H1 (cell line): Measurements from ENCODE around the gene NDUFA11. TPM values are rescaled to one million over a fixed set of nuclear protein-coding genes. Genes with fewer than 3 reads are reported as not detected.

Source experiments
- CTCF ChIA-PET: fragments of 300-600 bp; sonication (Branson Sonifier 250); formaldehyde crosslinking; loops from one replicate; lab custom pipeline; 2021; ENCODE audit not compliant: partially characterized antibody; lab: Charles Lee
- POLR2A ChIA-PET: fragments of 300-600 bp; sonication (Branson Sonifier 250); formaldehyde crosslinking; loops from one replicate; lab custom pipeline; 2021; ENCODE audit warnings: inconsistent platforms; ENCODE audit not compliant: partially characterized antibody; lab: Charles Lee
- DNase-seq, 2 experiments: peaks; one replicate each; pipeline versions ENCODE4 v3.0.0 to v3.0.0-alpha.2; 2010 to 2022; ENCODE audit warnings: low spot score in 2 of 2, low read depth in 1 of 2, mixed read lengths in 1 of 2
- FAIRE-seq: peaks from 2 replicates; lab custom pipeline; 2011; peaks lifted over from hg19 to GRCh38; lab: Jason Lieb, UNC
- H2AFZ ChIP-seq: 2 replicates; pipeline ENCODE4 v1.8.1; 2012; ENCODE audit warnings: low read length, inconsistent platforms
- H2AK5ac ChIP-seq: 2 replicates; pipeline ENCODE4 v1.6.1; 2013; ENCODE audit warnings: low read depth, low read length
- H2BK120ac ChIP-seq: replicated peaks from 2 replicates; pipeline ENCODE3; 2013; ENCODE audit warnings: low read depth, low read length, inconsistent platforms
- H2BK12ac ChIP-seq: 2 replicates; pipeline ENCODE4 v1.6.1; 2013; ENCODE audit warnings: low read depth, low read length
- H2BK15ac ChIP-seq: 2 replicates; pipeline ENCODE4 v1.6.1; 2013; ENCODE audit warnings: low read length
- H2BK20ac ChIP-seq: 2 replicates; pipeline ENCODE4 v1.6.1; 2013; ENCODE audit warnings: low read length
- H2BK5ac ChIP-seq: 2 replicates; pipeline ENCODE4 v1.6.1; 2013; ENCODE audit warnings: low read depth, low read length
- H3K14ac ChIP-seq: 2 replicates; pipeline ENCODE4 v1.6.1; 2013; ENCODE audit warnings: inconsistent platforms; ENCODE audit not compliant: insufficient read length
- H3K18ac ChIP-seq: 2 replicates; pipeline ENCODE4 v1.6.1; 2013; ENCODE audit warnings: low read length; ENCODE audit errors: extremely low read depth
- H3K23ac ChIP-seq: 2 replicates; pipeline ENCODE4 v1.6.1; 2013; ENCODE audit warnings: inconsistent platforms; ENCODE audit not compliant: insufficient read length
- H3K23me2 ChIP-seq: 2 replicates; pipeline ENCODE4 v1.6.1; 2013; ENCODE audit warnings: low read depth, low read length
- H3K27ac ChIP-seq: 2 replicates; pipeline ENCODE4 v1.6.1; 2011; ENCODE audit warnings: low read depth, low read length, inconsistent platforms
- H3K27me3 ChIP-seq, 4 experiments: replicated peaks in 1 of 4; 1 replicate in 1 of 4; 2 replicates in 3 of 4; pipeline versions ENCODE4 v1.6.1 to v1.8.1; 2011 to 2013; ENCODE audit warnings: low read length in 3 of 4, mild to moderate bottlenecking in 3 of 4, inconsistent platforms in 2 of 4, mixed read lengths in 2 of 4, moderate library complexity in 1 of 4; ENCODE audit not compliant: control insufficient read depth in 3 of 4, insufficient read depth in 3 of 4; ENCODE audit errors: extremely low read depth in 1 of 4
- H3K36me3 ChIP-seq, 4 experiments: 2 replicates each; pipeline versions ENCODE4 v1.6.1 to v1.8.1; 2011 to 2013; ENCODE audit warnings: mild to moderate bottlenecking in 4 of 4, low read length in 3 of 4, moderate library complexity in 2 of 4, control low read depth in 1 of 4, inconsistent platforms in 1 of 4; ENCODE audit not compliant: insufficient read depth in 4 of 4, control insufficient read depth in 2 of 4
- H3K4ac ChIP-seq: replicated peaks from 2 replicates; pipeline ENCODE3; 2013; ENCODE audit warnings: low read length, low read depth, mixed read lengths, inconsistent platforms; ENCODE audit not compliant: insufficient read length
- H3K4me1 ChIP-seq, 4 experiments: replicated peaks in 1 of 4; 1 replicate in 1 of 4; 2 replicates in 3 of 4; pipeline versions ENCODE4 v1.6.1 to v1.8.1; 2011 to 2013; ENCODE audit warnings: low read length in 3 of 4, inconsistent platforms in 2 of 4, mixed read lengths in 1 of 4; ENCODE audit not compliant: insufficient read depth in 4 of 4, control insufficient read depth in 3 of 4
- H3K4me2 ChIP-seq, 2 experiments: 2 replicates each; pipeline versions ENCODE4 v1.6.1 to v1.8.1; 2011 to 2013; ENCODE audit warnings: low read depth in 2 of 2, low read length in 2 of 2, control low read depth in 1 of 2, inconsistent platforms in 1 of 2, mild to moderate bottlenecking in 1 of 2; ENCODE audit not compliant: insufficient read depth in 1 of 2
- H3K4me3 ChIP-seq, 4 experiments: fragments of 200-600, 300-600 bp in 1 of 4; sonication (generic), shearing (Covaris generic), sonication (Bioruptor Twin) in 1 of 4; 2 replicates each; pipeline versions ENCODE4 v1.5.1 to v1.8.1; 2011 to 2016; ENCODE audit warnings: low read length in 4 of 4, low read depth in 3 of 4, control low read depth in 2 of 4, inconsistent platforms in 2 of 4, mild to moderate bottlenecking in 2 of 4, mixed read lengths in 1 of 4, moderate library complexity in 1 of 4; ENCODE audit not compliant: insufficient read depth in 2 of 4; ENCODE audit errors: extremely low read depth in 1 of 4
- H3K56ac ChIP-seq: replicated peaks from 2 replicates; pipeline ENCODE3; 2013; ENCODE audit warnings: low read depth, mild to moderate bottlenecking, mixed read lengths, low read length, inconsistent platforms; ENCODE audit not compliant: insufficient read length
- H3K79me1 ChIP-seq: 2 replicates; pipeline ENCODE4 v1.6.1; 2013; ENCODE audit warnings: low read depth, low read length, control low read depth
- H3K79me2 ChIP-seq, 2 experiments: 2 replicates each; pipeline versions ENCODE4 v1.6.1 to v1.8.1; 2012 to 2013; ENCODE audit warnings: low read length in 2 of 2, mild to moderate bottlenecking in 2 of 2, inconsistent platforms in 1 of 2; ENCODE audit not compliant: insufficient read depth in 2 of 2, control insufficient read depth in 1 of 2
- H3K9ac ChIP-seq, 4 experiments: replicated peaks in 1 of 4; 1 replicate in 1 of 4; 2 replicates in 3 of 4; pipeline versions ENCODE4 v1.6.1 to v1.8.1; 2011 to 2013; ENCODE audit warnings: low read depth in 3 of 4, low read length in 3 of 4, control low read depth in 2 of 4, mild to moderate bottlenecking in 2 of 4, moderate library complexity in 2 of 4, inconsistent platforms in 1 of 4; ENCODE audit errors: extremely low read depth in 1 of 4
- H3K9me3 ChIP-seq, 2 experiments: 2 replicates each; pipeline versions ENCODE4 v1.6.1 to v1.8.1; 2012 to 2013; ENCODE audit warnings: mild to moderate bottlenecking in 2 of 2, moderate library complexity in 2 of 2, control low read depth in 1 of 2, inconsistent platforms in 1 of 2, low read depth in 1 of 2, low read length in 1 of 2, mixed read lengths in 1 of 2; ENCODE audit not compliant: insufficient read depth in 2 of 2
- H4K20me1 ChIP-seq, 2 experiments: replicated peaks in 1 of 2; 2 replicates each; pipeline versions ENCODE3 to v1.8.1; 2011 to 2013; ENCODE audit warnings: inconsistent platforms in 2 of 2, low read length in 2 of 2, mild to moderate bottlenecking in 1 of 2; ENCODE audit not compliant: insufficient read depth in 2 of 2, control insufficient read depth in 1 of 2
- H4K5ac ChIP-seq: 2 replicates; pipeline ENCODE4 v1.6.1; 2013; ENCODE audit warnings: low read length, low read depth, mixed read lengths, inconsistent platforms; ENCODE audit not compliant: insufficient read length
- H4K8ac ChIP-seq: 2 replicates; pipeline ENCODE4 v1.8.0; 2013; ENCODE audit warnings: mild to moderate bottlenecking, moderate library complexity, low read length, inconsistent platforms; ENCODE audit not compliant: insufficient read depth; ENCODE audit errors: extremely low read depth
- H4K91ac ChIP-seq: replicated peaks from 2 replicates; pipeline ENCODE3; 2013; ENCODE audit warnings: low read length, mixed read lengths, inconsistent platforms; ENCODE audit not compliant: insufficient read length
- CBX5 ChIP-seq: fragments of 300-800, 300-1000 bp; sonication (generic); IDR thresholded peaks from 2 replicates; pipeline ENCODE4 v1.7.1; 2016; ENCODE audit warnings: antibody characterized with exemption, low read length, low read depth
- CBX8 ChIP-seq: fragments of 300-800, 300-1000 bp; sonication (generic); IDR thresholded peaks from 2 replicates; pipeline ENCODE4 v1.7.1; 2016; ENCODE audit warnings: low read depth, low read length, borderline replicate concordance
- HDAC2 ChIP-seq, 2 experiments: fragments of 300-600 bp in 1 of 2; sonication (generic) in 1 of 2; IDR thresholded peaks; 2 replicates each; pipeline ENCODE4 v1.6.1; 2011 to 2012; ENCODE audit warnings: low read depth in 2 of 2, low read length in 2 of 2, mild to moderate bottlenecking in 2 of 2, moderate library complexity in 2 of 2, borderline replicate concordance in 1 of 2, inconsistent platforms in 1 of 2
- KDM4A ChIP-seq: IDR thresholded peaks from one replicate; pipeline ENCODE4 v1.7.1; 2012; ENCODE audit warnings: low read depth, mild to moderate bottlenecking, moderate library complexity, low read length, inconsistent platforms; ENCODE audit not compliant: severe bottlenecking
- KDM5A ChIP-seq: fragments of 200-600 bp; IDR thresholded peaks from 2 replicates; pipeline ENCODE4 v1.7.1; 2012; ENCODE audit warnings: mild to moderate bottlenecking, low read length, inconsistent platforms, mixed read lengths
- RXRA ChIP-seq: IDR thresholded peaks from 2 replicates; pipeline ENCODE4 v1.6.1; 2011; ENCODE audit warnings: low read depth, mild to moderate bottlenecking, low read length, moderate library complexity; ENCODE audit not compliant: insufficient read depth
- SP4 ChIP-seq: IDR thresholded peaks from 2 replicates; pipeline ENCODE4 v1.6.1; 2012; ENCODE audit warnings: low read length, inconsistent platforms
- ZNF274 ChIP-seq: IDR thresholded peaks from 2 replicates; pipeline ENCODE4 v1.7.0; 2012; ENCODE audit warnings: low read length, borderline replicate concordance; ENCODE audit errors: extremely low read depth
- WGBS, 2 experiments: shearing (Covaris generic) in 1 of 2; methylation state at CpG; one replicate each; pipeline versions ENCODE4 v1.1.6 to v1.1.7; 2013 to 2015; ENCODE audit warnings: low lambda C conversion rate in 2 of 2, mixed read lengths in 2 of 2, inconsistent platforms in 1 of 2, low coverage in 1 of 2, missing lambda C conversion rate in 1 of 2; ENCODE audit not compliant: insufficient replicate concordance in 2 of 2, insufficient coverage in 1 of 2, insufficient read length in 1 of 2; ENCODE audit errors: extremely low coverage in 1 of 2, missing lambda C conversion rate in 1 of 2; 5-methylcytosine and 5-hydroxymethylcytosine counted together
- polyA plus RNA-seq, 7 experiments: library from polyadenylated mRNA; depleted of rRNA in 3 of 7; stranded (reverse) in 5 of 7; unstranded in 2 of 7; fragments of >200 nt in 5 of 7; fragments of 200-250 nt in 2 of 7; gene quantifications; 1 replicate in 5 of 7; 2 replicates in 1 of 7; 4 replicates in 1 of 7; pipeline versions ENCODE4 v1.2.1 to v1.2.3, GENCODE V29; 2011 to 2013; ENCODE audit warnings: missing spikeins in 2 of 7, mixed read lengths in 2 of 7
- total RNA-seq: library from RNA; stranded (reverse); fragmentation: NEBNext Ultra II Directional; extraction: Animal tissue kit (Norgen Biotek cat#: 25700); gene quantifications from 2 replicates; pipeline ENCODE4 v1.2.1, GENCODE V29; 2021

The NDUFA11 gene
- total and polyA plus RNA-seq, 2 of the 8 experiments (the other 6 are each of a cell fraction or from before 2014, with no cell fraction given) = 205 to 1,037 TPM

DNA sequence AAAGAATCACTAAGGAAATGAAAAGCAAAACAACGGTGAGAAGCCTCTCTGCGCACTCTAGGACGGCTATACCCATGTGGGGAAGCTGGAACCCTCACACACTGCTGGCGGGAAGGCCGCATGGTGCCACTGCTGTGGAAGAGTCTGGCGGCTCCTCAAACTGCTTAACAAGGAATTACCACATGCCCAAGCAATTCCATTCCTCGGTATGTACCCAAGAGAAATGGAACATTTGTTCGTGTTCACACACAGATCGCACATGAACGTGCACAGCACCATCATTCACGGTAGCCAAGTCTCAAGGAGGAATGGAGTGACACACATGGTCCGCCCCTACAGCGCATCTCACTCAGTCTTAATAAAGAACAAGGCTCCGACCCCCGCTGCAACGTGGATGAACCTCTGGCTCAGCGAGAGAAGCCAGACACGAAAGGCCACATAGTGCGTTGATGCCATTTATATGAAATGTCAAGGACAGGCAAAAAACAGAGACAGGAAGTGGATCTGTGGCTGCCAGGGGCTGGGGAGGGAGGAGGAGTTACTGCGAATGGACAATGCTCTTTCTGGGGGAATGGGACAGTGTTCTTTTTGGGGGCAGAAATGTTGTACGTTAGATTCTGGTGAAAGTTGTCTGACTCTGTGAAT, 18.0 kb upstream of the NDUFA11 start:
- Histone ChIP-seq H2BK15ac (no peak overlapping the region), H3K27me3 (no peaks in the 10 kb centered on the region), H2AK5ac (no peak overlapping the region), H3K4ac (no peak overlapping the region), H4K5ac (no peak overlapping the region), H3K27ac (no peak overlapping the region), H3K4me2 (no peak overlapping the region), H2BK20ac (no peak overlapping the region), H3K14ac (no peak overlapping the region), H3K23me2 (no peaks in the 10 kb centered on the region), H3K4me1 (no peaks in the 10 kb centered on the region), H2AFZ (no peak overlapping the region), H3K9ac (no peak overlapping the region), H3K36me3 (peaks cover 13 to 58% (median 45%) of the 10 kb centered on the region in 4 experiments), H3K18ac (no peak overlapping the region), H3K56ac (no peak overlapping the region), H3K4me3 (no peak overlapping the region), H2BK5ac (no peak overlapping the region), H4K20me1 (peaks cover 0 to 19% of the 10 kb centered on the region in 2 experiments), H2BK120ac (no peak overlapping the region), H3K79me1 (no peaks in the 10 kb centered on the region), H3K9me3 (no peaks in the 10 kb centered on the region), H4K8ac (no peak overlapping the region), H2BK12ac (no peak overlapping the region), H3K79me2 (no peaks in the 10 kb centered on the region), H3K23ac (no peak overlapping the region), H4K91ac (no peak overlapping the region)
- ChIA-PET CTCF (interaction anchor here (1.1 kb wide), 1 partner anchor 118 kb away, joined by 3 read pairs; no protein-coding TSS in a partner anchor), POLR2A (no interaction called here)
- 91% methylated on average over 19 of the region's 21 CpGs; no CpG with 5 or more reads in 1 of the 2 experiments for WGBS, 2 experiments
- DNase-seq (no peak), FAIRE-seq (no peak)
- TF ChIP-seq KDM5A (no peak), HDAC2 (IDR thresholded peaks at IDR 0.05; ENCODE audit: borderline replicate concordance in 1 of 2, low read depth in 2 of 2, low read length in 2 of 2) (no peak), KDM4A (no peak), RXRA (no peak), SP4 (no peak), ZNF274 (no peak), CBX8 (no peak), CBX5 (no peak)
